GM18499 (cell line): Measurements from ENCODE around the gene PTK6.
"Not testable (repeated sequence)": the region's sequence is repeated elsewhere in the genome, so short reads cannot be mapped to it uniquely, and the experiment has no call there.

Source experiments
- ATAC-seq: cut with Tn5 transposase; IDR thresholded peaks from one replicate; pipeline ENCODE4 v1.9.1; 2021; ENCODE audit warnings: moderate number of reproducible peaks; ENCODE audit not compliant: insufficient read depth, unreplicated experiment

The PTK6 gene

GRCh38 chr20:63484651-63485403 is 52.3 kb downstream of the PTK6 start:
- no peak for ATAC-seq

GRCh38 chr20:63484236-63484635 is 52.9 kb downstream of the PTK6 start:
- ATAC-seq: no peak

- ATAC-seq: no peak
Observed at GRCh38 chr20:63483834-63484233, 53.3 kb downstream of the PTK6 start.

DNA sequence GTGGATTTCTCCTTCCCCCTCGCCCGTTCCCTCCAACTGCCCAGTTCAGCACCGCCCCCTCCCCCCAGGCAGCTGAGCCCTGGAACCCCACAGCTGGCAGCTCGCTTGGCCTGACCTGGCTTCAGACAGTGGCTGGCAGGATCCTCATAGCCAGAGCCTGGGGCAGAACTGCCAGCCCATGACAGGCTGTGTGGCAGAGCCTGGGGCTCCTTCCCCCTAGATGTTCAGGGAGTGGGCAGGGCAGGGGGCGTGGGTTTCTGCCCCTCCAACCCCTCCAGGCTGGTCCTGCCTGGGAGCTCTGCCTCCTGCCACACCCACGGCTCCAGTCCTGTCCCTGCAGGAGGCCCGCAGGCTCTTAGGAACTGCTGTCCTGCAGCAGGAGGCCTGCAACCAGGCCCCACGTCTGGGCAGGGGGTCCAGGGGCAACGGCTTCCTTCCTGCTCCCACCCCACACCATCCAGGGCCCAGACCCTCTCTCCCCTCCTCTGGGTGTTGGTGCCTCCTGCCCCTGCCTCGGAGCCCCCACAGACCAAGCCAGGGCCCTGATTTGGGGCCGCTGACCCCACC is 55.1 kb downstream of the PTK6 start:
- ATAC-seq: no peak

DNA sequence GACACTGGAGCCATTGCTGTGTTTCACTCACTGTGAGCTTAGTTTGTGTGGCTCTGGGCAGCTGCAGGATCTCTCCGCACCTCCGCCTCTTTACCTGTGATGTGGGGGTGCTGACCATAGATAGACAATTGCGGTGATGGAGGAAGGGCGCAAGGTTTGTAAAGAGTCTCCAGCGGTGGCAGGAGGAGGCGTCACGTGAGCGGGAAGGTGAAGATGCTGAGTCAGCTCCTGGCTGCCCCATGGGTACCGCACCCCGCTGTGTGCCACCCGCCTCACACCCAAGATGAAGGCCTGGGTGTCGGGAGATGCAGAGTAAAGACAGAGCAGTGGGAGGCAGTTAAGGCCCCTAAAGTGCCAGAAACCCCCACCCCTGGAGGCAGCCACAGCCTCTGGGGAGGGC is 55.7 kb downstream of the PTK6 start:
- no peak for ATAC-seq

DNA sequence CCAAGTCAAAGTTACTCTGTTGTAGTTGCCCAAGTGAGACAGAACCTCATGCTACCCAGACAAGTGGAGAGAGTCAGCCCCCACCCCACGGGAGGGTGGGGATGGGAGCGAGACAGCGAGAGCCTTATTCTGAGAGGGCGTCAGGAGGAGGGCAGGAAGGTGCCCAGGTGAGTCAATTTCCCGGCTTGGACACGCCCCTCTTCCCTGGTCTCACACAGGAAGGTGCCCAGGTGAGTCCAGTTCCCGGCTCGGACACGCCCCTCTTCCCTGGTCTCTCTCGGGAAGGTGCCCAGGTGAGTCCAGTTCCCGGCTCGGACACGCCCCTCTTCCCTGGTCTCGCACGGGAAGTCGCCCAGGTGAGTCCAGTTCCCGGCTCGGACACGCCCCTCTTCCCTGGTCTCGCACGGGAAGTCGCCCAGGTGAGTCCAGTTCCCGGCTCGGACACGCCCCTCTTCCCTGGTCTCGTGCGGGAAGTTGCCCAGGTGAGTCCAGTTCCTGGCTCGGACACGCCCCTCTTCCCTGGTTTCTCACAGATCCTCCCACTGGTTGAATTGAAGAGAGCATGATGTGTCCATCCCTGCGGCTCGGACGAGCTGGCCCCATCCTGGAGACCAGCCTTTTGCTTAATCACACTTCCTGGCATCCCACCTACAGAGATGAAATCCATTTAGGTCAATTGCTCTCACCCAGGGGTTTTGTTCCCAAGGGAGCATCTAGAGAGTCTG is 57.3 kb downstream of the PTK6 start:
- ATAC-seq: not testable (repeated sequence)

GRCh38 chr20:63478346-63479302 is 58.6 kb downstream of the PTK6 start:
- no peak for ATAC-seq
